A172 (cell line): ENCODE results near the gene TPP1. TPM values are rescaled to one million over a fixed set of nuclear protein-coding genes. Genes with fewer than 3 reads are reported as not detected.
A peak's percentile ranks its signal among the peaks of the same experiment; 100 is the strongest.

Experiments
- DNase-seq: peaks from one replicate; pipeline ENCODE4 v3.0.0-alpha.2; 2015; ENCODE audit warnings: low spot score
- total RNA-seq: library from RNA; depleted of rRNA; stranded (reverse); fragments of >200 nt; shearing (Covaris generic); gene quantifications from 2 replicates; pipeline ENCODE4 v1.2.3, GENCODE V29; 2014

The TPP1 gene
- total RNA-seq, 1 experiment from 2014 or later, result 31.7 TPM

DNA sequence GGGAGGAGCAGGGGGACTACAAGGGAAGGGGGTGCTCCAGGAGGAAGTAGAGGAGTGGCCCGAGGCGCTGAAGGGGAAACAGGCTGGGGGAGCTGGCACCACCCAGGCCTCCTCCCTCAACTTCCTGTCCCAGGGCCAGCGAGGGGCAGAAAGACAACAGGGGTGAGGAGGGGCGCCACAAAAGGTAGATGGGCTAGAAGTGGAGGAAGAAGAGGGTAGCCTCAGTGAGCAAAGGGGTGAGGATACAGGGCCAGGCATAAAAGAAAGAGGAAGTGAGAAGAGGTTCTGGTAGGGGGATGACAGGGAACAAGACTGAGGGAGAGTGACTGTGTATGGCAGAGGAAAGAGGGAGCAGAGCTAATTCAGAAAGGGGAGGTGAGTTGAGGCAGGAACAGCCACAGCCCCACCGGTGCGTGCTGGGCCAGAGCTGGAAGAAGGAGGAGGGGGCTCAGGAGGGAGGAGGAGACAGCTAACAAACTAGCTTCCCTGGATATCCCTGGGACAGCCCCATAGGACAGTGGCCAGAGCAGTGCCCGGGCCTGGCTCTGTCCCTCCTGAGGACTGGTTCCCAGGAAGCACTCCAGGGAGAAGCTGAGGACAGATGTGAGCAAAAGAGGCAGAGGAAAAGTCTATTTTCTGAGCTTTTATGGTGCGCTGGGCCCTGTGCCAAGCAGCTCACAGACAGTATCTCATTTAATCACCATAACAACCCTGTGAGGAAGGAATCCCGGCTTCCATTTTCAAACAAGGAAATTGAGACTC lies 27.9 kb upstream of the TPP1 start:
- no peak for DNase-seq

DNA sequence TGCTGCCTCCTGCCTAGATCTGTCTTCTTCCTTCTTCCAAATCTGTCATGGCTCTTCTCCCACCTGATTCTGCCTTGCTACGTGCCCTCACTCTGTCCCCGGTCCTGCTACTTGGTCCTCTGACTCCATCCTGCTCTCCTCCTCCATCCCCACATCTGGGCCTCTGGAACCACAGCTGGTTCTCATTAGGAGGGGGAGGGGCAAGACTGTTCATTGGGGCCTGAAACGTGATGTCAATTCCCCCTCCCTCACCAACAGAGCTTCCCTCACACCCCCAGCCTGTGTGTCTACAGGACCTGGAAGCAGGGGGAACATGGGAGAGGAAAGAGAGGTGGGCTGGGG lies 27.3 kb upstream of the TPP1 start:
- DNase-seq, result no peak

DNA sequence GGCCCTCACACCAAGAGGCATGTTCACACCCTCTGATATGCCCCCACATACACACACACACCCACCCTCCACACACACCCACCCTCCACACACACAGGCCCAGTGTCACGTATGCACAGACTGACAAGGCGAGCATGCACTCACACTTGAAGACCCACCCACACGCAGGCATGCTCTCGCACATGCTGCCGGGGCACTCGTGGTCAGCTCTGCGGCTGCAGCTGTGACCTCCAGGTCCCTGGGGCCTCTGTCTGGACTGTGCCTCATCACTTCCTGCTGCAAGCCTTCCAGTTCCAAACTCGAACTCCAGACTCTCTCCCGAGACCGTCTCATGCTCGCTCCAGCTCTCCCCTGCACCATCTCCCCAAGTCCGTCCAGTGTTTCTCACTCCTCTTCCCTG lies 26.8 kb upstream of the TPP1 start:
- no peak for DNase-seq

GRCh38 chr11:6642957-6643356 lies 23.7 kb upstream of the TPP1 start:
- no peak for DNase-seq

- DNase-seq, result no peak
Measured at GRCh38 chr11:6640985-6641701, 21.9 kb upstream of the TPP1 start.

DNA sequence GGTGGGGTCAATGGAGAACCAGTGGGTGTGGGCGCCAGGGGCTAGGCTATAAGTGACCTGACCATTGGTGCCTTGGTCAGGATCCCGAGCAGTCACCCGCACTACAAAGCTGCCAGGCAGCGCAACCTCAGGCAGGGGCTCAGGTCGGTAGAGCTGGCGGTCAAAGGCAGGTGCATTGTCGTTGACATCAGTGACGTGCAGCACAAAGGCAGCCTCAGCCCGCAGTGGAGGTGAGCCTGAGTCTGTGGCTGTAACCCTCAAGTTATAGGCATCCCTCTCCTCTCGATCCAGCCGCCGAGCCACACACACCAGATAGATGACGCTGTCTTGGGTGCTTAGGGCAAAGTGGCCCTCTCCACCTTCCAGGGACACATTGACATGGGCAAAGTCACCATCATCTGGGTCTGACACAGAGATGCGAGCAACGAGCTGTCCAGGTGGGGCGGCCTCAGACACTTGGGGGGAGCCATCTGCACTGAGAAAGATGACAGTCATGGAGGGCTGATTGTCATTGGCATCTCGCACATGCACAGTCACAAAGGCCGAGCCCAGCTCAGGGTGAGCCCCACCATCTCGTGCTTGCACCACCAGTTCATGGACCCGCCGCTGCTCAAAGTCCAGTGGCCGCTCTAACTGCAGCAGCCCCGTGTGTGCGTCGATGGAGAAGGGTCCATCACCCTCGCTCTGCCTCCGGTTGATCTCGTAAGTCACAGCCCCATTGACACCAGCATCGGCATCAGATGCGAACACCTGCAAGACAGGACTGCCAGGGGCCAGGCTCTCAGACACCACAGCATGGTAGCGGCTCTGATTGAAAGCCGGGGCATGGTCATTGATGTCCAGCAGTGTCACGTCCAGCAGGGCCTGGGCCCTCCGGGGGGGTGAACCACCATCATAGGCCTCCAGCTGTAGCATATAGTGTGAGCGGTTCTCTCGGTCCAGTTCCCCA lies 21.1 kb upstream of the TPP1 start:
- DNase-seq, result no peak

DNA sequence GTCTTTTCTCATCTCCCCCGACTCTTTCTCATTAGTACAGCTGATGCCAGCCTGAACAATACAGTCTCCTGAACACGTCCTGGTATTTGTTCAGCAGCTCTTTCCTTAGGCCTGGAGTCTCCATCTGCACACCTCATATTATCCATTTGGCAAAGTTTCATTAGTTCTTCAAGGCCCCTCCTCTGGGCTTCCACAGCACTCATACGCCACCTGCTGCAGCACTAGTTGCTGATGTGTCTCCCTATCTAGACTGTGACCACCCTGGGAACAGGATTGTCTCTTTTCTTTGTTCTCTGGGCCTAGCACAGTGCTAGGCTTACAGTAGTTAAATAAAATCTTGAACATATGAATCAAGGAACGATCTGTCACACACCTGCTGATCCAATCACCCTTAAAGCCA lies 19.2 kb upstream of the TPP1 start:
- no peak for DNase-seq

- peak; percentile 55 for DNase-seq
Measured at GRCh38 chr11:6637871-6638270, 18.6 kb upstream of the TPP1 start.

- no peak for DNase-seq
Measured at GRCh38 chr11:6636480-6636879, 17.3 kb upstream of the TPP1 start.

GRCh38 chr11:6635082-6635932 lies 16.1 kb upstream of the TPP1 start:
- peak; percentile 35 for DNase-seq

- no peak for DNase-seq
Measured at GRCh38 chr11:6634534-6634933, 15.3 kb upstream of the TPP1 start.

GRCh38 chr11:6633422-6634408 lies 14.5 kb upstream of the TPP1 start:
- DNase-seq, result no peak

GRCh38 chr11:6632116-6633073 lies 13.2 kb upstream of the TPP1 start:
- no peak for DNase-seq

GRCh38 chr11:6631361-6631890 lies 12.2 kb upstream of the TPP1 start:
- DNase-seq, result no peak

GRCh38 chr11:6630632-6631291 lies 11.5 kb upstream of the TPP1 start:
- DNase-seq, result no peak

DNA sequence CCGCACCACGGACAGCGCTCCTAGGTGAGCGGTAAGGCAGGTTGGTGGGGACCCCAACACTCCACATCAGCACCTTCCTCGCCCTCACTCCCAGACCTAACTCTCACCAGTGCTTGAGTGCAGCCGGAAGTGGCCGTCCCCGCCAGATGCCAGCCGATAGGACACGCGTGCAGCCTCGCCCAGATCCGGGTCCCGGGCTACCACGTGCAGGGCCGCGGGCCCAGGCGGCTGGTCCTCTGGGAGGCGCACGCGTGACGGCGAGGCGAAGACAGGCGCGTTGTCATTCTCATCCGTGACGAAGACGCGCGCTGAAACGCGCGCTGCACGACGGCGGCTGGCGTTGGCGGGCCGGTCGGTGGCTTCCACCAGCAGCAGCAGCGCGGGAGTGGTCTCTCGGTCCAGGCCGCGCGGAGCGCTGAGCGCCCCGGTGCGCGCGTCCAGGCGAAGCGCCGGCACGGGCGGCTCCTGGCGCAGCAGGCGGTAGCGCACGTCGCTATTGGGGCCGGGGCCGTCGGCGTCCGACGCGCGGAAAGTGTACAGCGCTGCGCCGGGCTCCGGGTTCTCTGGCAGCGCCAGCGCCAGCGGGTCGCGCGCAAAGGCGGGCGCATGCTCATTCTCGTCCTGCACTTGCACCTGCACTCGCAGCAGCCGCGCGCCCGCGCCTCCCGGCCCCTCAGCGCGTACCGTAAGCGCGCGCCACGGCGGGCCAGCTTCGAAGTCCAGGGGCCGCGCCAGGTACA lies 10.8 kb upstream of the TPP1 start:
- DNase-seq, result no peak

- DNase-seq, result no peak
Measured at GRCh38 chr11:6629573-6629891, 10.3 kb upstream of the TPP1 start.

DNA sequence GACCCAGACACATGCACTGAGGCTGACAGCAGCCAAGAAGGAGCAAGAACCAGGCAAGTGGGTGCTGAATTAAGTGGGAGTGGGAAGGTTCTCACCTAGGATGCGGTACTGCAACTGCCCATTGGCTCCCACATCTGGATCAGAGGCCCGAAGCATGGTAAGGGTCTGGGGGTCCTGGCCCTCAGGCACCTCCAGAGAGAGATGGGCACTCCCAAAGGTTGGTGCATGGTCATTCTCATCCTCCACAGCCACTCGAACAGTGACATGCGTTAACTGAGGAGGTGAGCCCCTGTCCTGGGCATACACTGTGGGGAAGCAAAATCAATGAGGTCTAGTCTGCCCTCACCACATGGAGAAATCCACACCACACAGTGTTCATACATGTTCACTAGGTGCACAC lies 9.3 kb upstream of the TPP1 start:
- no peak for DNase-seq
